Measurements from ENCODE around the gene RAB11FIP4. TPM values are rescaled to one million over a fixed set of nuclear protein-coding genes. Genes with fewer than 3 reads are reported as not detected.

Gene RAB11FIP4
- polyA plus RNA-seq, 1 donor = 16.3 TPM

Other genes starting within 250 kb of the RAB11FIP4 start
- 0.48 TPM for gene OMG, start 94.4 kb upstream of the RAB11FIP4 start, polyA plus RNA-seq (ENCODE audit: insufficient read length)
- gene EVI2B, start 77.6 kb upstream of the RAB11FIP4 start, polyA plus RNA-seq (ENCODE audit: insufficient read length) = 2.0 TPM
- 1.8 TPM for gene EVI2A, start 70.1 kb upstream of the RAB11FIP4 start, polyA plus RNA-seq (ENCODE audit: insufficient read length)

All from left kidney (tissue), 1 donor.